IPS-18c (cell line): Measurements from ENCODE around the gene SLC20A1.
"Not testable (repeated sequence)": the region's sequence is repeated elsewhere in the genome, so short reads cannot be mapped to it uniquely, and the experiment has no call there.

Source experiments
- H3K4me3 ChIP-seq: 2 replicates; pipeline ENCODE4 v1.7.0; 2013; ENCODE audit warnings: low read depth, mild to moderate bottlenecking, low read length, moderate library complexity; ENCODE audit not compliant: insufficient read depth
- H3K9me3 ChIP-seq: one replicate; pipeline ENCODE4 v1.6.1; 2013; ENCODE audit warnings: mild to moderate bottlenecking, low read length, moderate library complexity; ENCODE audit not compliant: control insufficient read depth, insufficient read depth

The SLC20A1 gene

GRCh38 chr2:112687522-112687921 lies 41.8 kb downstream of the SLC20A1 start:
- H3K9me3 ChIP-seq, result peaks cover 2% of the 10 kb centered on the region
- H3K4me3 ChIP-seq, result no peak overlapping the region

- Histone ChIP-seq H3K4me3 (no peak overlapping the region), H3K9me3 (peaks cover 2% of the 10 kb centered on the region)
Observed at GRCh38 chr2:112688086-112688880, 42.5 kb downstream of the SLC20A1 start.

GRCh38 chr2:112690853-112691401 lies 45.2 kb downstream of the SLC20A1 start:
- Histone ChIP-seq H3K9me3 (no peaks in the 10 kb centered on the region), H3K4me3 (no peak overlapping the region)

- Histone ChIP-seq H3K4me3 (no peak overlapping the region), H3K9me3 (no peaks in the 10 kb centered on the region)
Observed at GRCh38 chr2:112691881-112692281, 46.1 kb downstream of the SLC20A1 start.

GRCh38 chr2:112692495-112692911 lies 46.8 kb downstream of the SLC20A1 start:
- H3K9me3 ChIP-seq, result no peaks in the 10 kb centered on the region
- H3K4me3 ChIP-seq, result no peak overlapping the region

GRCh38 chr2:112692918-112693317 lies 47.2 kb downstream of the SLC20A1 start:
- H3K4me3 ChIP-seq, result no peak overlapping the region
- H3K9me3 ChIP-seq, result no peaks in the 10 kb centered on the region

- H3K9me3 ChIP-seq, result no peaks in the 10 kb centered on the region
Observed at GRCh38 chr2:112693596-112693995, 47.9 kb downstream of the SLC20A1 start.

GRCh38 chr2:112694182-112694581 lies 48.4 kb downstream of the SLC20A1 start:
- no peak overlapping the region for H3K4me3 ChIP-seq

More at GRCh38 chr2:112693596-112693995, 47.9 kb downstream of the SLC20A1 start:
- H3K4me3 ChIP-seq, result no peak overlapping the region

GRCh38 chr2:112698834-112699515 lies 53.2 kb downstream of the SLC20A1 start:
- no peaks in the 10 kb centered on the region for H3K9me3 ChIP-seq
- H3K4me3 ChIP-seq, result no peak overlapping the region

More at GRCh38 chr2:112694182-112694581, 48.4 kb downstream of the SLC20A1 start:
- H3K9me3 ChIP-seq, result no peaks in the 10 kb centered on the region

GRCh38 chr2:112699984-112700667 lies 54.4 kb downstream of the SLC20A1 start:
- H3K9me3 ChIP-seq, result no peaks in the 10 kb centered on the region
- no peak overlapping the region for H3K4me3 ChIP-seq

GRCh38 chr2:112701052-112701451 lies 55.3 kb downstream of the SLC20A1 start:
- Histone ChIP-seq H3K9me3 (no peaks in the 10 kb centered on the region), H3K4me3 (no peak overlapping the region)

GRCh38 chr2:112703684-112704083 lies 57.9 kb downstream of the SLC20A1 start:
- no peak overlapping the region for H3K4me3 ChIP-seq
- H3K9me3 ChIP-seq, result no peaks in the 10 kb centered on the region

- no peaks in the 10 kb centered on the region for H3K9me3 ChIP-seq
Observed at GRCh38 chr2:112705575-112705974, 59.8 kb downstream of the SLC20A1 start.

GRCh38 chr2:112706170-112706664 lies 60.5 kb downstream of the SLC20A1 start:
- Histone ChIP-seq H3K9me3 (no peaks in the 10 kb centered on the region), H3K4me3 (no peak overlapping the region)

More at GRCh38 chr2:112705575-112705974, 59.8 kb downstream of the SLC20A1 start:
- no peak overlapping the region for H3K4me3 ChIP-seq

GRCh38 chr2:112706947-112707346 lies 61.2 kb downstream of the SLC20A1 start:
- not testable (repeated sequence) for H3K9me3 ChIP-seq, H3K4me3 ChIP-seq

GRCh38 chr2:112708968-112709367 lies 63.2 kb downstream of the SLC20A1 start:
- no peak overlapping the region for H3K4me3 ChIP-seq
- H3K9me3 ChIP-seq, result no peaks in the 10 kb centered on the region

GRCh38 chr2:112709703-112710102 lies 64.0 kb downstream of the SLC20A1 start:
- no peak overlapping the region for H3K4me3 ChIP-seq
- no peaks in the 10 kb centered on the region for H3K9me3 ChIP-seq
